Stimulated activated CD4-positive, alpha-beta T cell treated with anti-CD3 and anti-CD28 coated beads, Interleukin-4, amount 100 ng/mL, for 24 hours (primary cell): ENCODE measurements around the gene METTL24.
"Not testable (repeated sequence)": the region's sequence is repeated elsewhere in the genome, so short reads cannot be mapped to it uniquely, and the experiment has no call there.

Experiments
- DNase-seq: peaks from one replicate; pipeline ENCODE4 v3.0.0-alpha.2; 2020

METTL24 gene

DNA sequence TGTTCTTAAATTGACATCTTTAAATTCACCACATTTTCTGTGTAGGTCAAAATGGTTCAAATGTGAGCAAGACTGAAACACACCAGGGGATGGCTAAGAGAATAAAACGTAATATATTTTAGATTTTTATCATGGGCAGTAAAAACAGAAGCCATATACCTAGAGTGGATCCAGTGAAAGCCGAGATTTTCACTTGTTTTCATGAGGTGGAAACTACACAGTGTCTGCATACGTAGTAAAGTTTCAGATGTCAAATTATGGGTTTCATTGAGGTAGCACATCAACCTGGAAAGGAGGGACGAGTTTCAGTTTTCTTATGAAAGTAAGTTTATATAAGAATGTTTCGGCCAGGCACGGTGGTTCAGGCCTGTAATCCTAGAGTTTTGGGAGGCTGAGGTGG lies 25.9 kb downstream of the METTL24 start:
- DNase-seq = no peak

DNA sequence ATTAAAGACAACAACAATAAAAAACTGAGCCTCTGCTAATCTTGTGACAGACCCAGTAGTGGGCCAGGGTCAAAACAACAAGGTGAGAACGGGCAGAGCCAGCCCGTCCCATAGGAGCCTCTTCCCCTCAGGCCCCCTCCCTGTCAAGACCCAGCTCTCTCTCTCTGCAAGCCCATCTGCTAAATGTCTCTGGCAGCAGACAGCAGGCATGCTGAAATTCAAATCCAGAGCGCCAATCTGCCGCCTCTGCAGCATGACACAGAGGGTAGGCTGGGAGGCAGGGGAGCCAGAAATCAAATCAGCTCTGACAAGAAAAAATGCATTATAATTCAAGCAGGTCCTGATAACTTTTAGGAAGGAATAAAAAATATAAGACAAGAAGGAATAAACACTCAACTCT lies 26.3 kb downstream of the METTL24 start:
- no peak for DNase-seq

DNA sequence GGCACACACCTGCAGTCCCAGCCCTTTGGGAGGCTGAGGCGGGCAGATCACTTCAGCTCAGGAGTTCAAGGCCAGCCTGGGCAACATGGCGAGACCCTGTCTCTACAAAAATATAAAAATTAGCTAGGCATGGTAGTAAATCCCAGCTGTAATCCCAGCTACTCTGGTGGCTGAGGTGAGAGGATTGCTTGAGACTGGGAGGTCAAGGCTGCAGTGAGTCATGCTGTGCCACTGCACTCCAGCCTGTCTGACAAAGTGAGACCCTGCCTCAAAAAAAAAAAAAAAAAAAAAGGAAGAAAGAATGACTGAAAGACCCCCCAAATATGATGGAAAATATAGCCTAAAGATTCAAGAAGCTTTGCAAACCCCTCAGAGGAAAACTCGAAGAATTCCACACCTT lies 26.8 kb downstream of the METTL24 start:
- no peak for DNase-seq

DNA sequence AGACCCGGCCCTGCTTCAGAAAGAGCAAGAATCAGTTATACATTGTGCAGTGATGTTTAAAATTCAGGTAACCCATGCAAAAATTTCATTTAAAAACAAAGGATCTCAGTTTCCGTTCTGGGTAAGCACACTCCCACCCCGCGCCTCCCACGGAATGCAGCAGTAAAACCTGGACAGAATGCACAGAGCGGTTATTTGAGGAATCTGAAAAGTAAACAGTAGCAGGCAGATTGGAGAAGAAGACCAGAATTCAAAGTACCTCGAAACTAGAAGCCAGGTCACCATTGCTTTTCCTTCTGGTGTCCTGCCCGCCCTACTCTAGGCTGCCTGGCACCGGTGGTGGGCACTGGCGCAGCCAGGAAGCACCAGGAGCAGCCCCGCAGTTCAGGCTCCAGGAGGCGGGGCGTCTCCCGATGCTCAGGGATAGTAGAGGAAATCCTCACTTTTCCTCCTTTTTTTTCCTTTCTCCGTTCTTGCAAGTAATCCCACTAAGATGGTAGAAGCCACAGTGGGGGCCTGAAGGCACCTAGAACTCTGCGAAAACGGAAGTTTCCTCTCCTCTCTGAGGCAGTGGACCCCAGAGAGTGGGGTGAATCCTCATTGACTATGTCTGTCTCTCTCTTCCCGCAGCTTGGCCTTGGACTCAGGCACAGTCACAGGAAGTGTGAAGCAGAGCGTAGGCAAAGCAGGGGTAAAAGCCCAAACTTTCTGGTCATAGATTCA lies 28.3 kb downstream of the METTL24 start:
- no peak for DNase-seq

DNA sequence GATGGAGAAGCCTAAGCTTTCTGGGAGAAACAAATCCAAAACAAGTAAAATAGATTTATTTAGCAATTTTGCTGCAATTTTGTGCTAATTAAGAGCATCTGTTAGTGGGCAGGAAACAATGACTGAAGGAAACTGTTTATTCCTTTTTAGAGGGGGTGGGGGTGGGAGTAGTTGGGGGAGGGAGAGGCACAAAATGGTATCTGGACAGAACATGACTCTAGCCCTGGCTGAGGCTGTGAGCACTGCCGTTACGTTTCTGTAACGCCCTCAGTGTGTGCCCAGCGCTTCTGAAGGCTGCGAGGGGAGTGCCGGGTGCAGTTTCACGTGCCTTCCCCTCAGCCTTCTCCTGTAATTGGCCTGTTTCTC lies 28.8 kb downstream of the METTL24 start:
- DNase-seq = no peak

DNA sequence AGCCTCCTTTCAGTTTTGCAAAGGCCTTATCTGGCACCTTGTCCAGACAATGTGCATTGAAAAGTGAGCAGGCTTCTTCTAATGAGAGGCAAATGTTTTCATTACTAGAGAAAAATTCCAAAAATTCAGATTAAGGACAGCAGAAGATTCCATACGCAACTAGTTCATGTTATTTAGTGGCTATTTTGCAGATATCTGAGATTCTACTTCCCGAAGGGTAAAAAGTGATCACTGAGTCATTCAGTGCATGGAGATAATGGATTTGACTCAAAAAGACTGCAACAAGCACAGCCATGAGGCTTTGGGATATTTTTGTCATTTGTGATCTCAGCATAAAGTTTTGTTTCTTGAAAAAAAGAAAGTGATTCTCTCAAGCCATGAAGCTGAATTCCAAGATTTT lies 29.9 kb downstream of the METTL24 start:
- DNase-seq = no peak

DNA sequence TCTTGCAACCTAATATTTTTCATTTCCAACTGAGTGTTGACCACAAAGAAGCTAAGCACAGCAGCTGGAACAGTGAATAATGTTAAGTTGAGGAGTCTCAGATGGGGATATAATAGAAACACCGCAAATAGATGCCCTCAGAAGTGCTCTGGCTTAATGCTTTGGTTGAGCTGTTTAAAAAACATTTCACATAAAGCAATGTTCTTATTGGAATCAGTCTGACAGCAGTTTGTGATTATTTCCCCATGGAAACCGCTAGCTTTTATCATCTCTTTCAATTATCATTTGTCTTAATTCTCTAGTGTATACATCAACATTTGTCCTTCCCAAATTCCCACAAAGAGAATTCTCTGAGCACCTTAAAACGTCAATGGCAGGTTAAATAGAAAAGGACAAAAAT lies 30.8 kb downstream of the METTL24 start:
- no peak for DNase-seq

DNA sequence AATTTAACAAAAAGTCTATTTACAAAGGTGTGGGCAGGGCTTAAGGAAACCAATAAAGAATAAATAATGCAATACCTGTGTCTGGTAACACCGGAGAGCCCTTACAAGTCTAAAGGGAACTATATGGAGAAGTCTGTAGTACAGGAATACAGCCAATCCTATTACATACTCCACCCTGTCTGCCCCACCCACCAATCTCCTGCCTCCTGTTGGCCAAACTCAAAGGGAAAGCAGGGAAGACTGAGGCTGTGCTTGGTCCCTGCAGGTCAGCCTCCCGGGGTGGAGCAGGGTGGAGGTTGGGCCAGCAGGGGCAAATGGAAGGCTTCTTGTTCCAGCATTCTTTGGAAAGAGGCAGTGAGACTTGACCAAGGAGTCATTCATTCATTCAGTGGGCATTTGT lies 31.5 kb downstream of the METTL24 start:
- no peak for DNase-seq

DNA sequence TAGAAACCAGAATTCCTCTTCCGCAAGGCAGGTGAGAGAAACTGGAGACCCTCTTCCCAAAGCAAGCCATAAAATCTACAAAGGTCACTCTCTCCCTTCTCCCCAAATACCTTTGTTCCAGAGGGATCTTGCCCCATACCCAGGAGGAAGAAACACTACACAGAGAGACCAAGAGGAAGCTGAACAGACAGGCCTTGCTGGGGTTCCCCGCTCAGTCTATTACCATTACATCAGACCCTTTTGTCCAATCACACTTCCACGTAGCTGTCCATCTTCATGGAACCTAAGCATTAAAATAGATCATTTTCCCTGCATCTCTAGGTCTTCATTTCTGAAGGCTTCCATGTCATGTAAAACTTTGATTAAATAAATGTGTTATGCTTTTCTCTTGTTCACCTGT lies 32.1 kb downstream of the METTL24 start:
- DNase-seq = no peak

DNA sequence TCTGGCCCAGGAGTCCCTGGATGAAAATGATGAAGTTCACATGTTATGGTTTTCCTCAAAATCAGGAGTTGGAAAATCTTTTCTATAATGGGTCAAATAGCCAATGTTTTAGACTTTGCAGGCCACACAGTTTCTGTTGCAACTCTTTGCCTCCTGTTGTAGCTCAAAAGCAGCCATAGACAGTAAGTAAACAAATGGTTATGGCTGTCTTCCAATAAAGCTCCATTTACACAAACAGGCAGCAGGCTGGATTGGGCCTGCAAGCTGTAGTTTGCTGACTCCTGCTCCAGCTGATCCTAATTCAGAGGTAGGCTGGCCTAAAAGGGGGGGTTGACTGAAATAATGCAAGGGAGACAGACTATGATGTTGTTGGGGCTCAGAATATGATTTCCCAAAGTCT lies 33.0 kb downstream of the METTL24 start:
- DNase-seq = no peak

DNA sequence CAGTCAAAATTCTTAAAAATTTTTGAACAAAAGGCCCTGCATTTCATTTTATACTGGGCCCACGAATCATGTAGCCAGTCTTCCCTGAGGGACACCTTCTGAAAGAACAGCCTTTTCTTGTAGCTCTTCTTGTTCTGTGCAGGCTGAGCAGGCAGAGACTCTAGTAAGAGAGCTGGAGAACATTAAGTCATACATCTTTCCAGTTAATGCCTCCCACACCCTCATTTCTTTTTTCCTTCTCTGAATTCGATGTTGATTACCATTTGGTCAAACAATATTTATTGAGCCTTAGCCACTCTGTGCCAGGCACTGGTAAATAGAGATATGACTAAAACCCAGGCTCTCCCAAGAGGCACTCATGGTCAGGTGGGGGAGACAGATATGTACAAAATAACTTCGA lies 33.6 kb downstream of the METTL24 start:
- DNase-seq = no peak

DNA sequence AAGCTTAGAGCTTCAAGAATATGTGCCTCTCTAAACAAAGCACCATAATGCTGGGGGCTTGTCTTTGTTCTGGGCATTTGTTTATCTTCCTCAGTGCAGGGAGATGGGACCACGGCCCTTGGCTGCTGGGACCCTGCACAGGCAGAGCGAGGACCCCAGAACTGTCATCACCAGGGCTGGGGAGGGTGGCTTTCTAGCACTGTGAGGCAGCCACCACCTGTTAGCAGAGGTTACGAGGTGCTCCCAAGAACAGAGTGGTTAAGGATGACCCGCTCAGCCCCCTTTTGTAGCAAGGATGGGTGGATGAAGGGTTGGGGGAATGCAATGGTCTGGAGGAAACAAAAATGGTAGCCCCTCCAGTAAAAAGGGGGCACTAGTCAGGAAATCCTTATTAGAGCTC lies 34.9 kb downstream of the METTL24 start:
- DNase-seq = no peak

DNA sequence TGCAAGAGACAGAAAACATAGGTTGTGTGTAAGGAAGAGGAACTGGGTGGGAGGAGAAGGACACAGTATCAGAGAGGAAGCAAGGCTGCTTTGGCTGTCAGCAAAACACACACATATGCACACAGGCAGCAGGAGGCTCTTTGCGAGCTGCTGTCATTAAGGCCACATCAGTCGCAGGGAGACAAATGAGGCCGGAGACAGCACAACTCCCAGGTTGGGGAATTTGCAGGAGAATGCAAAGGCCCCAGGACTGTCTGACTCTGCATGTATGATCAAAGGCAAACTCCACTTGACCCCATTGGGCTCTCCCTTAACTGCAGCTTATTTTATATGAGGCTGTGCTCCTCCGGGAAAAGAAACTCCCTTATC lies 35.3 kb downstream of the METTL24 start:
- no peak for DNase-seq

DNA sequence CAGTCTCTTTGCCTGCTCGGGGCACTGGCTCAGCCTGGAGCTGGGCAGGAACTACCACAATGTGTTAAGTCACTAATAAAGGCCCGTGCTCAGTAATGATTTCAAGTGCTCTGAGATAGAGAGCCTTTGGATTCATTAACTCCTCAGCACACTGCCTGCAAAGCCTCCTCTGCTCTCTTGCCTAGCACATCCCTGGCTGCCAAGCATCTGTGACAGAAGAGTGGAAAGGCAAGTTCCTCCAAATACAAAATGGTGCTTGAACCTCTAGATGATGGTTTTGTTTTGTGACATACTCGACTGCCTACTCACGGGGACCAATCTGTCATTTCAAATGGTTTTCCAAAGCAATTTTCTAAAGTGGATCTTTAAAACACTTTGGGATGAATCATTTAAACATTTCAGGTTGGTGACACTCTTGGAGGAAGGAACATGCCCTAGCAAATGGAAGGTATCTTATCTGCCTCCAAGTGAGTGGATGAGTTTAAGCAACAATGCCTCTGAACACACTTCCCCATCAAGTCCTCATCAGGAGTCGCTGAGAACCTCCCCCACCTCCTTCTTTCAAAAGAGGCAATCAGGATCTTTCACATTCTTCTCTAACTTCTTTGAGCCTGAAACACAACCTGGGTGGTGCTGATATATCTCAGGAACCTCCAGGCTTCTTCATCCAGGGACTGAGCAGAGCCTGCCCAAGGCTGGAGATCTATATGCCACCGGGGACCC lies 35.8 kb downstream of the METTL24 start:
- DNase-seq = no peak

DNA sequence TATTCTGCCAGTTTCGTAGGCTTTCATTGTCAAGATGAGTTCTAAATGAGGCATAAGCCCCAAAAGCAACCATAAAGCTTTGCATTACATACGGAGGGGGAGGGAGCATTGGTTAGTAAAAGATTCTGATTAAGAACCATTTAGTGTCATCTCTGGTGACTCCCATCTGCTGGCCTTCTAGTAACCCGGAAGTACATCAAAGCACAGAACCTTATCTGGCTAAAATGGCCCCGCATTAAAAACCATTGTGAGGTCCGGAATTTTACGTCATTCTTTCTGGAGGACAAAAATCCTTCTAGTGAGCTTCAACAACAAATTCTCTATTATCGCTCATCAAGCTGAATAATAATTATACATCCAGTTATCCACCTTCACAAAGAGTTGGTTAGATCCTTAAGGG lies 37.8 kb downstream of the METTL24 start:
- DNase-seq = no peak

DNA sequence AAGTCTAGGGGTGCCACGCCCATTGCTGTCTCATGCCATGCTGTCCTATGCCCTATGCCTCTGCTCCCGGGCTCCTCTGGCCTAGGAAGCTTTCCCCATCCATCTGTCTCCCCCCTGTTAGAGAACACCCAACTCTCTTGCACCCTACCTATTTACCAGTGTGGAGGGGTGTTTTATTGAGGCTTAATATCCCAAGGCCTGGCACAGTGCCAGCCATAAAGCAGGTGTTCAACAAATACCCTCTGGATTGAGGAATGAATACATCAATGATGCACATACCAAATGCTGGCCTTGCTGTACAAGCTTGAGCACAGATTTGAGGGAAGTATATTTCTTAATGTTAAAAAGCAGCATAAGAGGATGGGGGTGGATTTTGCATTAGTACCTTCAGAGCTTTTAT lies 38.3 kb downstream of the METTL24 start:
- DNase-seq = no peak

DNA sequence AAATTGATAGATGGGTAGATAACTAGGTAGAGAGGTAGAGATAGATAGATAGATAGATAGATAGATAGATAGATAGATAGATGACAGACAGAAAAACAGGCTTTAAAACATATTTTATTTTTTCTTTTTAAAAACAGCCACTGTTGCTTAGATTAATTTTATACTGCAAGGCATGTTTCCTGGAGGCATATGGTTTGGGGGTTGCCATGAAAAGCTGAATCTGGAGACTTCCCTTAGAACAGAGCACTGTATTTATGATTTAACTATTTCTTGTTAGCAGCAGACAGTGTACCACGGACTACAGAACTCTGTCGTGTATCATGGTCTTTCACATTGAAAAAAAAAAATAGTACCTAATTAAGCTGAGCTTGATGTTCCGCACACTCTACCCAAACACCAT lies 38.8 kb downstream of the METTL24 start:
- DNase-seq = no peak

DNA sequence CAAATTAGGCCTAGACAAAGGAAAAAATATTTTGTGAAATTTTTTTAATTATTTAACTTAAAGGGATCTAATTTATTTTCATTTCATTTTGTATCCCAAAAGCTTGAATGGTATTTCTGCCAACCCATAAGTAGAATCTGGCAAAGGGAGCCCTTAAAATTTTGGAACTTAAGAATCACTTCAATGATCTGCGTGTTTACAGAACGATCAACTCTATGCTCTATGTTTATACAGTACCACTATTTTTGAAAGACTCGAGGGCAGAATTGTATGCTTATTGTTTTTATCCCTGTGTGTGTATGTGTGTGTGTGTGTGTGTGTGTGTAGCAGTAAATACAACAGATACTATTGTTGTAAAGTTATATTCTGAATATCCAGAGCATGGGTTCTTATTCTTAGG lies 39.2 kb downstream of the METTL24 start:
- DNase-seq = no peak

DNA sequence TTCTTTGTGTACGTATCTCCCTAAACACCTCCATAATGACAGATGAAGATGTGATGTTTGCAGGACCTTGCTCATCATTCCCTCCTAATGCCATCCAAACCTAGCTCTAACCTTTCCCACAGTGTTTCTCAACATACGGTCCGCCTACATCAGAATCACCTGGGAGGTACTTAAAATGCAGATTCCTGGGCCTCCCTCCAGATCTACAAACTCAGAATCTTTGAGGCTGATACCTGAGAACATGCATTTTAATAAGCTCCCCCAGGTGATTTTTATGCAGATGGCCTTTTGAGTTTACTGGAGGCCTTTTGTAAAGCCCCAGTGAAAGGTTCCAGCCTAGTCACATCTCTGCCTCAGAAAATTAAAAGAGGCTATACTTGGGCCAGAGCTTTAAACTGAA lies 40.5 kb downstream of the METTL24 start:
- no peak for DNase-seq

DNA sequence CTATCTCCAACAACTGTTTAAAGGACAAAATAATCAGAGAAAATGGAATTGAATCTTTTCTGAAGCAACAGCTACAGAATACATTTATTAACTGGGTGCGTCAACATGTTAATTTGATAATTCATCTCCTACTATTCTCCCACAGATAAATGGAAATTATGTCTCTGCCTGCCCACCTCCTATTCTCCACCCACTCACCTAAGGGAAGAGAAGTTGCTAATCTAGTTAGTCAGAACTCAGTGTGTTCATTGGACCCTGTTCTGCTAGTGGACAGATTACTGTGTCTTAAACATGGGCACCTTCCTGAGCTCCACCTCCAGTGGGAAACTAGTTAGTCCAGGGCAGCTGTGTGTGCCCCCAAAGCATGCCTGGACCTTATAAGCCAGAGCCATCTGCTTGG lies 41.0 kb downstream of the METTL24 start:
- DNase-seq = no peak

DNA sequence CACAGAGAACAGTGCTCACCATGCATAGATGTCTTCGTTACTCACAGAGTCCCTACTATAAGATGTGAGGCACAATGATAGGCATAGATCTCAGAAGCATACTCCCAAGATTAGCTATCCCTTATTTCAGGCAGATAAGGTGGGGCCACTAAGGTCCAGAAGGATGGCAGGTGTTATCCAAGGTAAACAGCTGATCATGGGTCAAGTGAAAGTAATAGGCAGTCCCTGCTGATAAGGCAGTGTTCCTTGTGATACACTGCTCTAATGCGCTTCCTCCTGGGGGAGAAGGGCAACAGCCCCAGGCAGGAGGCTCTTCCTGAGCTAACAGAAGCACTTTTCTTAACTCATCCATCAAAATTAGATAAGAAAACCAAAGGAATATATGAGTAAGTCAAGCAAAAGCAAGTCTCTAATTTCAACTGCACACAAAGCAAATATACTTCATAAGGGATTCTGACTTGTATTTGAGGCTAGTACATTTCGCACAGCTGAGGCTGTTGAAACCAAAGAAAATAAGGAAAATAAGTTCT lies 42.2 kb downstream of the METTL24 start:
- no peak for DNase-seq

DNA sequence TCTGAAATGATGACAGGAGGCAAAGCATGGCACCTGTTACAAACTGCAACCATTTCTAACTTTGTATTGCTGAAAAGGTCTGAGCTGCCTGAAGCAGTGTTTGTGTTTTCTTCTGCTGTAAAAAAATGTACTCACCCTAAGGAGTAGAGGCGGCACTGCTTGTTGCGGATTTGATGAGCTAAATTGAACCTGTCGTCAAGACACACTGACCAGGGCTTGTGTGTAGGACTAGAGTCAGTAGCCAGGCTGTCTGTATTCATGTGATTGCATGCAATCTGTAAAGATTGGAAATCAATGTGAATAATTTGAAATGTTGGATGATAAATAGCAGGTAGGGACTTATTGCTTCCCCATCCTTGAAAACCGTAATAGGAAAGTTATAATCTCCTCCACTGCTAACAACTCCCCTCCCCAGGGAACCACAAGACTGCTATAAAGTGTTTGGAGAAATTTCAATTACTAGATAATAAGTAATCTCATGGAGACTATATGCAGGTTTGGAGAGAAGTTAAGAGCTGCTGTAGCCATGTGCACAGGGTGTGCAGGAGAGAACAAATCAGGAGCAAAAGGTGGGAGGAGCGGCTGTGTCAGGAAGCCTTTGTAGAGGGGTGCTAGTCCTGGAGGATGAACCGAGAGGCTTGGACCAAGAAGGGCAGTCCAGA lies 42.8 kb downstream of the METTL24 start:
- no peak for DNase-seq

DNA sequence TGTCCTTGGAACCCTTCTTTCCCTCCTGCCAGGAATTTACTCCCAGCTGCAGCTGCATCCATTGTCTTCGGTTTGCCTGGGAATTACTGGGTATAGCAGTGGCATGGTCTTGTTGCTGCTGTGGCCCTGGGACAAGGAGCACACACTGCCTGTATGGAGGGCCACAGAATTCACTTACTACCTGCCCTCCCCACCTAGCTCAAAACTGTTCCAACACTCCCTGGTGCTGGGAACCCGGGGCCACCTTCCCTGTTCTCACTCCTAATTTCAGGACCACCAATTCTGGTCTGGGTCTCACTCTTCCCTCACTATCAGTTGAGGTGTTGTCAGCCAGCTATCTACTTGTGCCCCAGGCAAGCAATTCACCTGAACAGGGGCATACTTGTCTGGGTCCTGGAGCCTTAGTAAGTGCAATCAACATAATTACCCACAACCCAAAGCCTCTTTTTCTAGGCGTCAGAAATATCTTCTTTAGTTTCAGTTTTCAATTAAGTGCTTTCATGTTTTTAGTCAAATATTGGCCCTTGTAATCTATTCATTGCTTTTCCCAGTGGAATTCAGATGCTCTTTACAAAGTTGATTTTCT lies 47.2 kb downstream of the METTL24 start:
- DNase-seq = no peak

DNA sequence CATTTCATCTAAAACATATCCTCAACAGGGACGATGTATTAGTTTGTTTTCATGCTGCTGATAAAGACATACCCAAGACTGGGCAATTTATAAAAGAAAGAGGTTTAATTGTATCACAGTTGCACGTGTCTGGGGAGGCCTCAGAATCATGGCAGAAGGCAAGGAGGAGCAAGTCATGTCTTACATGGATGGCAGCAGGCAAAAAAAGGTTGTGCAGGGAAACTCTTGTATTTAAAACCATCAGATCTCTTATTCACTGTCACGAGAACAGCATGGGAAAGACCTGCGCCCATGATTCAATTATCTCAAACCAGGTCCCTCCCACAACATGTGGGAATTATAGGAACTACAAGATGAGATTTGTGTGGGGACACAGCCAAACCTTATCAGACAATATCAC lies 48.7 kb downstream of the METTL24 start:
- not testable (repeated sequence) for DNase-seq
